Measurements from ENCODE around the gene PSRC1. TPM values are rescaled to one million over a fixed set of nuclear protein-coding genes. Genes with fewer than 3 reads are reported as not detected.

The PSRC1 gene
- total and polyA plus RNA-seq, 2 experiments from 2014 or later: 10.1 to 13.7 TPM

- Histone ChIP-seq H3K9me3 (ENCODE audit: low read depth) (no peaks in the 10 kb centered on the region), H3K4me3 (no peak overlapping the region), H2AFZ (no peak overlapping the region), H3K36me3 (replicated peaks; ENCODE audit: insufficient read depth, low read depth) (no peaks in the 10 kb centered on the region), H3K4me2 (no peak overlapping the region), H3K27me3 (no peaks in the 10 kb centered on the region), H4K20me1 (ENCODE audit: insufficient read depth, poor library complexity, severe bottlenecking) (no peaks in the 10 kb centered on the region), H3K9me2 (replicated peaks; ENCODE audit: insufficient read depth) (no peaks in the 10 kb centered on the region), H3K4me1 (ENCODE audit: insufficient read depth) (peaks cover 21% of the 10 kb centered on the region), H3K27ac (no peak overlapping the region), H3K79me2 (no peaks in the 10 kb centered on the region)
- 87% methylated on average over 32 of the region's 33 CpGs for WGBS (ENCODE audit: low lambda C conversion rate, missing lambda C conversion rate)
- DNase-seq (ENCODE audit: low spot score): no peak
- no peak for TF ChIP-seq CTCF (IDR thresholded peaks at IDR 0.05; ENCODE audit: poor library complexity)
- no peak for TF ChIP-seq EZH2phosphoT487 (IDR thresholded peaks at IDR 0.05; ENCODE audit: low read depth, severe bottlenecking, unreplicated experiment)
- no peak for TF ChIP-seq EZH2 (IDR thresholded peaks at IDR 0.05; ENCODE audit: borderline replicate concordance)
These were observed 29.8 kb downstream of the PSRC1 start for GRCh38 chr1:109252893-109253802.

- H3K27me3 ChIP-seq: no peaks in the 10 kb centered on the region
- H3K4me2 ChIP-seq: no peak overlapping the region
- no peaks in the 10 kb centered on the region for H4K20me1 ChIP-seq (ENCODE audit: insufficient read depth, poor library complexity, severe bottlenecking)
- no peaks in the 10 kb centered on the region for H3K36me3 ChIP-seq (replicated peaks; ENCODE audit: insufficient read depth, low read depth)
- H3K9me2 ChIP-seq (replicated peaks; ENCODE audit: insufficient read depth): no peaks in the 10 kb centered on the region
- peaks cover 21% of the 10 kb centered on the region for H3K4me1 ChIP-seq (ENCODE audit: insufficient read depth)
- DNase-seq (ENCODE audit: low spot score): no peak
- H3K4me3 ChIP-seq: no peak overlapping the region
- H3K79me2 ChIP-seq: no peaks in the 10 kb centered on the region
- no peak overlapping the region for H2AFZ ChIP-seq
- no peaks in the 10 kb centered on the region for H3K9me3 ChIP-seq (ENCODE audit: low read depth)
- H3K27ac ChIP-seq: no peak overlapping the region
- TF ChIP-seq EZH2 (IDR thresholded peaks at IDR 0.05; ENCODE audit: borderline replicate concordance) (no peak), CTCF (IDR thresholded peaks at IDR 0.05; ENCODE audit: poor library complexity) (no peak)
- WGBS (ENCODE audit: low lambda C conversion rate, missing lambda C conversion rate): 96% methylated on average over 31 of the region's 31 CpGs
These were observed 30.6 kb downstream of the PSRC1 start for GRCh38 chr1:109252167-109252892.

- Histone ChIP-seq H3K27ac (no peak overlapping the region), H3K4me1 (ENCODE audit: insufficient read depth) (peaks cover 21% of the 10 kb centered on the region), H3K4me3 (no peak overlapping the region), H3K27me3 (no peaks in the 10 kb centered on the region), H3K9me2 (replicated peaks; ENCODE audit: insufficient read depth) (no peaks in the 10 kb centered on the region), H3K79me2 (no peaks in the 10 kb centered on the region), H3K9me3 (ENCODE audit: low read depth) (no peaks in the 10 kb centered on the region), H3K36me3 (replicated peaks; ENCODE audit: insufficient read depth, low read depth) (no peaks in the 10 kb centered on the region), H3K4me2 (no peak overlapping the region), H2AFZ (no peak overlapping the region), H4K20me1 (ENCODE audit: insufficient read depth, poor library complexity, severe bottlenecking) (no peaks in the 10 kb centered on the region)
- no peak for TF ChIP-seq EZH2phosphoT487 (IDR thresholded peaks at IDR 0.05; ENCODE audit: low read depth, severe bottlenecking, unreplicated experiment)
- no peak for TF ChIP-seq CTCF (IDR thresholded peaks at IDR 0.05; ENCODE audit: poor library complexity)
- TF ChIP-seq EZH2 (IDR thresholded peaks at IDR 0.05; ENCODE audit: borderline replicate concordance): no peak
- WGBS (ENCODE audit: low lambda C conversion rate, missing lambda C conversion rate): 96% methylated on average over 32 of the region's 32 CpGs
- DNase-seq (ENCODE audit: low spot score): no peak
These were observed 31.4 kb downstream of the PSRC1 start for GRCh38 chr1:109251277-109252166.
